Astrocyte (in vitro differentiated cells and primary cell): ENCODE data around the gene HSPA12B. TPM values are rescaled to one million over a fixed set of nuclear protein-coding genes. Genes with fewer than 3 reads are reported as not detected.
A peak's percentile ranks its signal among the peaks of the same experiment; 100 is the strongest.

Source experiments
- DNase-seq: peaks from one replicate; pipeline ENCODE4 v3.0.0-alpha.2; 2010; ENCODE audit warnings: low read depth
- FAIRE-seq: peaks from 2 replicates; lab custom pipeline; 2011; peaks lifted over from hg19 to GRCh38; lab: Jason Lieb, UNC
- H2AFZ ChIP-seq: 2 replicates; pipeline ENCODE4 v1.6.0; 2012; ENCODE audit warnings: low read depth, low read length, inconsistent platforms
- H3K27ac ChIP-seq: 2 replicates; pipeline ENCODE4 v1.5.1; 2011; ENCODE audit warnings: low read depth, low read length, inconsistent platforms
- H3K27me3 ChIP-seq: 2 replicates; pipeline ENCODE4 v1.6.0; 2011; ENCODE audit warnings: low read length, inconsistent platforms; ENCODE audit not compliant: insufficient read depth
- H3K36me3 ChIP-seq: 2 replicates; pipeline ENCODE4 v1.5.1; 2011; ENCODE audit warnings: low read length, inconsistent platforms; ENCODE audit not compliant: insufficient read depth
- H3K4me1 ChIP-seq: 2 replicates; pipeline ENCODE4 v1.5.1; 2011; ENCODE audit warnings: low read length, inconsistent platforms; ENCODE audit not compliant: insufficient read depth
- H3K4me2 ChIP-seq: 2 replicates; pipeline ENCODE4 v1.6.0; 2012; ENCODE audit warnings: low read length, inconsistent platforms
- H3K4me3 ChIP-seq: 2 replicates; pipeline ENCODE4 v1.5.1; 2011; ENCODE audit warnings: low read depth, mild to moderate bottlenecking, low read length, inconsistent platforms; ENCODE audit not compliant: insufficient read depth
- H3K79me2 ChIP-seq: 2 replicates; pipeline ENCODE4 v1.6.0; 2012; ENCODE audit warnings: mild to moderate bottlenecking, low read length, inconsistent platforms; ENCODE audit not compliant: insufficient read depth
- H3K9ac ChIP-seq: 2 replicates; pipeline ENCODE4 v1.6.0; 2012; ENCODE audit warnings: mild to moderate bottlenecking, low read length, inconsistent platforms
- H3K9me3 ChIP-seq: 2 replicates; pipeline ENCODE4 v1.5.1; 2012; ENCODE audit warnings: low read depth, mild to moderate bottlenecking, low read length, inconsistent platforms; ENCODE audit not compliant: insufficient read depth
- H4K20me1 ChIP-seq: 2 replicates; pipeline ENCODE4 v1.6.0; 2012; ENCODE audit warnings: low read length, inconsistent platforms; ENCODE audit not compliant: insufficient read depth
- H3K27ac Mint-ChIP-seq: one replicate; pipeline ENCODE4 v1.8.0; 2021; ENCODE audit warnings: mild to moderate bottlenecking, mixed read lengths; ENCODE audit not compliant: unreplicated experiment
- H3K27me3 Mint-ChIP-seq: one replicate; pipeline ENCODE4 v1.8.0; 2021; ENCODE audit warnings: low read depth, mixed read lengths; ENCODE audit not compliant: unreplicated experiment
- H3K36me3 Mint-ChIP-seq: one replicate; pipeline ENCODE4 v1.8.0; 2021; ENCODE audit warnings: low read depth, mixed read lengths; ENCODE audit not compliant: unreplicated experiment
- H3K4me1 Mint-ChIP-seq: one replicate; pipeline ENCODE4 v1.8.0; 2021; ENCODE audit warnings: low read depth, mixed read lengths; ENCODE audit not compliant: unreplicated experiment
- H3K4me3 Mint-ChIP-seq: one replicate; pipeline ENCODE4 v1.8.0; 2021; ENCODE audit warnings: mild to moderate bottlenecking, moderate library complexity, mixed read lengths; ENCODE audit not compliant: unreplicated experiment
- H3K9me3 Mint-ChIP-seq: one replicate; pipeline ENCODE4 v1.8.0; 2021; ENCODE audit warnings: mild to moderate bottlenecking, mixed read lengths; ENCODE audit not compliant: unreplicated experiment
- EZH2 ChIP-seq: IDR thresholded peaks from 2 replicates; pipeline ENCODE4 v1.6.1; 2012; ENCODE audit warnings: mild to moderate bottlenecking, low read length, inconsistent platforms; ENCODE audit not compliant: insufficient read depth
- total RNA-seq: library from RNA; stranded (reverse); gene quantifications from 2 replicates; pipeline ENCODE4 v1.2.1, GENCODE V29; 2021
- TF ChIP-seq, protein P1 (sequence below): IDR thresholded peaks from 2 replicates; pipeline ENCODE4 v1.5.1; 2011; ENCODE audit warnings: low read depth, mild to moderate bottlenecking, inconsistent platforms, low read length, moderate library complexity; ENCODE audit not compliant: insufficient read depth

HSPA12B gene
- total RNA-seq, 1 donor from 2014 or later: not detected

DNA sequence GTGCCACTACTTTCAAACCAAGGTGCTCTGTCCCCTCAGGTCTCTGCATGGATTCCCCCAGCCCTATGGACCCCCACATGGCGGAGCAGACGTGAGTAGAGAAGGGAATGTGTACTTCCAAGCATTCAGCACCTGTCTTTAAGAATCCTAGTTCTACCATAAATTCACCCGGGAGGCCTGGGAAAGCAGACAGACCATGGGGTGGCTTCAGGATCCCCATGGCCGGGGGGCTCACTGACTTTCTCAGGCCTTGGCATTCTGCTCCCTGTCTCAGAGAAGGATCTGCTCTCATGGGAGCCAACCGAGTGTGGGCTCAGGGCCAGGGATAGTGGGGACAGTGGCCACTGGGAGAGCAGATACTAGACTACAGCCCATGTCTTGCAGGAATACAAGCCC lies 65.9 kb downstream of the HSPA12B start:
- DNase-seq (no peak), FAIRE-seq (no peak)
- H3K4me3 ChIP-seq: no peak overlapping the region
- peaks cover 17% of the 10 kb centered on the region for H3K36me3 Mint-ChIP-seq
- no peak overlapping the region for H3K9ac ChIP-seq
- no peak overlapping the region for H2AFZ ChIP-seq
- no peaks in the 10 kb centered on the region for H3K9me3 ChIP-seq
- no peaks in the 10 kb centered on the region for H3K27me3 ChIP-seq
- no peaks in the 10 kb centered on the region for H3K27me3 Mint-ChIP-seq
- peaks cover 34% of the 10 kb centered on the region for H3K79me2 ChIP-seq
- TF ChIP-seq, protein P1, sequence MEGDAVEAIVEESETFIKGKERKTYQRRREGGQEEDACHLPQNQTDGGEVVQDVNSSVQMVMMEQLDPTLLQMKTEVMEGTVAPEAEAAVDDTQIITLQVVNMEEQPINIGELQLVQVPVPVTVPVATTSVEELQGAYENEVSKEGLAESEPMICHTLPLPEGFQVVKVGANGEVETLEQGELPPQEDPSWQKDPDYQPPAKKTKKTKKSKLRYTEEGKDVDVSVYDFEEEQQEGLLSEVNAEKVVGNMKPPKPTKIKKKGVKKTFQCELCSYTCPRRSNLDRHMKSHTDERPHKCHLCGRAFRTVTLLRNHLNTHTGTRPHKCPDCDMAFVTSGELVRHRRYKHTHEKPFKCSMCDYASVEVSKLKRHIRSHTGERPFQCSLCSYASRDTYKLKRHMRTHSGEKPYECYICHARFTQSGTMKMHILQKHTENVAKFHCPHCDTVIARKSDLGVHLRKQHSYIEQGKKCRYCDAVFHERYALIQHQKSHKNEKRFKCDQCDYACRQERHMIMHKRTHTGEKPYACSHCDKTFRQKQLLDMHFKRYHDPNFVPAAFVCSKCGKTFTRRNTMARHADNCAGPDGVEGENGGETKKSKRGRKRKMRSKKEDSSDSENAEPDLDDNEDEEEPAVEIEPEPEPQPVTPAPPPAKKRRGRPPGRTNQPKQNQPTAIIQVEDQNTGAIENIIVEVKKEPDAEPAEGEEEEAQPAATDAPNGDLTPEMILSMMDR: no peak
- no peak for TF ChIP-seq EZH2
- peaks cover 16% of the 10 kb centered on the region for H3K36me3 ChIP-seq
- peaks cover 30% of the 10 kb centered on the region for H3K4me1 ChIP-seq
- no peak overlapping the region for H3K27ac ChIP-seq
- no peaks in the 10 kb centered on the region for H3K9me3 Mint-ChIP-seq
- H3K4me2 ChIP-seq: peak overlapping the region; percentile 89
- no peak overlapping the region for H3K4me3 Mint-ChIP-seq
- peaks cover 6% of the 10 kb centered on the region for H4K20me1 ChIP-seq
- H3K4me1 Mint-ChIP-seq: peaks cover 11% of the 10 kb centered on the region
- peak overlapping the region; percentile 34 for H3K27ac Mint-ChIP-seq

DNA sequence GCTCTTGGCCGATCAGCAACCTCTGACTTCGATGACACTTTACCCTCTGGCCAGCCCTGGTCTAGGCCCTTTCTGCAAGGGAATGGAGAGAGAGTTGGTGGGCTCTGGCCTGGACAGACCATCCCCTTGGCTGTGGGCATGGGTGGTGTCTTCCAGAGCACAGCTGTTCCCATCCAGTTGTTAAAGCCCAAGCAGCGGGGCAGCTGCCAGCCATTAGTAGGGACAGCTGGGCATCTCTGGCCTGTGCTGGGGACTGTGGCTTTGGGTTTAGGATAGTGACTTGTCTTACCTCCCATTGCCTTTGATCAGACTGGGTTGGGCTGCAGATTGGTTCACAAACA lies 66.4 kb downstream of the HSPA12B start:
- TF ChIP-seq, protein P1: no peak
- TF ChIP-seq EZH2: no peak
- Histone ChIP-seq H3K79me2 (peaks cover 34% of the 10 kb centered on the region), H3K9ac (no peak overlapping the region), H3K27me3 (no peaks in the 10 kb centered on the region), H3K9me3 (no peaks in the 10 kb centered on the region), H2AFZ (no peak overlapping the region), H3K36me3 (peaks cover 17% of the 10 kb centered on the region), H3K4me2 (no peak overlapping the region), H4K20me1 (peaks cover 6% of the 10 kb centered on the region), H3K4me3 (no peak overlapping the region), H3K4me1 (peaks cover 30% of the 10 kb centered on the region), H3K27ac (no peak overlapping the region)
- no peak for FAIRE-seq
- Mint-ChIP-seq H3K27me3 (no peaks in the 10 kb centered on the region), H3K27ac (peak overlapping the region; percentile 66), H3K4me1 (peaks cover 11% of the 10 kb centered on the region), H3K9me3 (no peaks in the 10 kb centered on the region), H3K4me3 (no peak overlapping the region), H3K36me3 (peaks cover 22% of the 10 kb centered on the region)
- DNase-seq: no peak

DNA sequence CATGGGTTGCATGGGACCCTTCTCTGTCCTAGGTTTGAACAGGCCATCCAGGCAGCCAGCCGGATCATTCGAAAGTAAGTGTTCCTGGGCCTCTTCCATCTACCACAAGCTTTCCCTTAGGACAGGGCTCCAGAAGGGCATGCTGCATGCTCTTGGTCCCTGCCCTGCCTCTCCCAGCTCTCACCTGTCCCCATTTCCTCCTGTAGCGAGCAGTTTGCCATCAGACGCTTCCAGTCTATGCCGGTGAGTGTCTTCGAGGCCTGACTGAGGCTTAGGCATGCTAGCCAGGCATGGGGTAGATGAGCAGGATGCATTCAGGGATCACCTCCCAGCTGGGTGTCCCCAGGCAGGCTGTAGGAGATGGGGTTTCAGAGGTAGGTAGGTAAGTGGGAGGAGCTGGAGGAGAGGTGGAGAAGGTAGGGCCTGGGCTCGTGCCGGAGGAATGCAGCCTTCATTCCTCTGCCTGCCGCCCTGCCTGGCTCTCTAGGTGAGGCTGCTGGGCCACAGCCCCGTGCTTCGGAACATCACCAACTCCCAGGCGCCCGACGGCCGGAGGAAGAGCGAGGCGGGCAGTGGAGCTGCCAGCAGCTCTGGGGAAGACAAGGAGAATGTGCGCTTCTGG lies 67.9 kb downstream of the HSPA12B start:
- Histone ChIP-seq H3K4me1 (peaks cover 34% of the 10 kb centered on the region), H3K9me3 (no peaks in the 10 kb centered on the region), H3K4me2 (no peak overlapping the region), H4K20me1 (peaks cover 6% of the 10 kb centered on the region), H3K79me2 (peaks cover 34% of the 10 kb centered on the region), H3K4me3 (no peak overlapping the region), H3K9ac (no peak overlapping the region), H3K36me3 (peaks cover 17% of the 10 kb centered on the region), H2AFZ (no peak overlapping the region), H3K27ac (no peak overlapping the region), H3K27me3 (no peaks in the 10 kb centered on the region)
- DNase-seq: no peak
- Mint-ChIP-seq H3K36me3 (peaks cover 23% of the 10 kb centered on the region), H3K4me3 (no peak overlapping the region), H3K27ac (no peak overlapping the region), H3K9me3 (no peaks in the 10 kb centered on the region), H3K27me3 (no peaks in the 10 kb centered on the region), H3K4me1 (peaks cover 11% of the 10 kb centered on the region)
- FAIRE-seq: no peak
- no peak for TF ChIP-seq EZH2
- TF ChIP-seq, protein P1: no peak
